ENCODE measurements around the gene LKAAEAR1. TPM values are rescaled to one million over a fixed set of nuclear protein-coding genes. Genes with fewer than 3 reads are reported as not detected.

LKAAEAR1 gene
- total and polyA plus RNA-seq, 9 of the 15 experiments (the other 6 are each of a cell fraction or from before 2014, with no cell fraction given) = not detected

GRCh38 chr20:64077876-64078551, 6.2 kb downstream of the LKAAEAR1 start:
- no peaks in the 10 kb centered on the region for H4K20me1 ChIP-seq (replicated peaks; ENCODE audit: control insufficient read depth, insufficient read depth, low read length)
- 62% methylated on average over 14 of the region's 15 CpGs for WGBS (ENCODE audit: insufficient coverage, low coverage, missing lambda C conversion rate)
- no TSS peak for BruUV-seq (replicated peaks)
- ChIA-PET CTCF (ENCODE audit: low intra/inter-chr PET ratio) (no interaction called here), POLR2A (no interaction called here)
- no peaks in the 10 kb centered on the region for H3K9me1 ChIP-seq (ENCODE audit: control insufficient read depth, insufficient read depth, low read length)
- H3K4me1 ChIP-seq (replicated peaks in 1 of 2; ENCODE audit: control insufficient read depth in 2 of 2, insufficient read depth in 2 of 2, low read length in 2 of 2) = peaks cover 13 to 83% of the 10 kb centered on the region in 2 experiments; a peak in 4 of 5 replicates
- DNase-seq (ENCODE audit: extremely low read depth in 1 of 4, low spot score in 3 of 4) (no peak), ATAC-seq (no peak), FAIRE-seq (peak; percentile 26)
- peak overlapping the region; percentile 70; the same call in 1 of the 2 replicates for H3K4me3 ChIP-seq
- peaks cover 8% of the 10 kb centered on the region; the same call in 1 of the 3 replicates for H3K36me3 ChIP-seq (ENCODE audit: control insufficient read depth, insufficient read depth, low read length)
- peak overlapping the region; percentile 78 to 94; a peak in 2 of 4 replicates for H3K9ac ChIP-seq (ENCODE audit: insufficient read depth in 1 of 2, low read depth in 2 of 2, low read length in 2 of 2)
- no peaks in the 10 kb centered on the region for H3K9me3 ChIP-seq (replicated peaks; ENCODE audit: control insufficient read depth, insufficient read depth, low read depth, low read length)
- peak overlapping the region; percentile 70; the same call in 1 of the 2 replicates for H3K4me2 ChIP-seq (ENCODE audit: insufficient read depth, low read length)
- no peaks in the 10 kb centered on the region for H3K27me3 ChIP-seq (ENCODE audit: control insufficient read depth in 2 of 2, insufficient read depth in 2 of 2, low read length in 2 of 2)
- intact Hi-C loops (cut with micrococcal nuclease) = no loop called here
- no peak overlapping the region for H2AFZ ChIP-seq (ENCODE audit: low read depth, low read length)
- TF ChIP-seq ZBTB33 (CRISPR knock-in tag; IDR thresholded peaks at IDR 0.05) (peak; percentile 79), NFIC (IDR thresholded peaks at IDR 0.05) (no peak), SP2 (IDR thresholded peaks at IDR 0.05; ENCODE audit: extremely low read depth, low read depth, low read length, poor library complexity, severe bottlenecking) (no peak), ZC3H8 (IDR thresholded peaks at IDR 0.05) (no peak), TOE1 (IDR thresholded peaks at IDR 0.05; ENCODE audit: borderline replicate concordance) (no peak), TOE1 (CRISPR knock-in tag; IDR thresholded peaks at IDR 0.05; ENCODE audit: borderline replicate concordance, low read depth) (no peak), MAFF (IDR thresholded peaks at IDR 0.05; ENCODE audit: low read length) (no peak), CBX1 (IDR thresholded peaks at IDR 0.05; ENCODE audit: low read depth) (no peak)
- in situ Hi-C loops (cut with MboI) = no loop called here
- H3K27ac ChIP-seq (ENCODE audit: extremely low read depth, low read depth, low read length) = no peak overlapping the region
- H3K79me2 ChIP-seq (ENCODE audit: control insufficient read depth, insufficient read depth, low read length) = peaks cover 10% of the 10 kb centered on the region; the same call in 2 of the 3 replicates

All from K562 (cell line).